Heart left ventricle (tissue), 16 donors: ENCODE measurements around the gene FLVCR2. TPM values are rescaled to one million over a fixed set of nuclear protein-coding genes. Genes with fewer than 3 reads are reported as not detected.

Experiments used
- ATAC-seq, 4 donors: fragments of 200-7000 bp; cut with Tn5 transposase; one replicate each; pipeline ENCODE4 v1.9.1; 2020 to 2022; ENCODE audit warnings: moderate library complexity in 4 of 4, mild to moderate bottlenecking in 3 of 4, moderate number of reproducible peaks in 1 of 4
- DNase-seq, 5 donors: peaks; one replicate each; pipeline ENCODE4 v3.0.0-alpha.2; 2020
- H3K27ac ChIP-seq, 12 donors: fragments of 200-600 bp; sonication (generic) in 4 of 12; one replicate each; pipeline versions ENCODE4 v1.5.0 to v1.8.0; 2016 to 2022; ENCODE audit warnings: mild to moderate bottlenecking in 2 of 12
- H3K27me3 ChIP-seq, 9 donors: fragments of 200-600 bp; sonication (generic) in 2 of 9; one replicate each; pipeline versions ENCODE4 v1.5.1 to v1.8.0; 2016 to 2022; ENCODE audit warnings: mild to moderate bottlenecking in 3 of 9
- H3K36me3 ChIP-seq, 9 donors: fragments of 200-600 bp; sonication (generic) in 2 of 9; one replicate each; pipeline versions ENCODE4 v1.5.0 to v1.8.0; 2018 to 2022; ENCODE audit warnings: mild to moderate bottlenecking in 2 of 9
- H3K4me1 ChIP-seq, 12 donors: fragments of 200-600 bp; sonication (generic) in 4 of 12; one replicate each; pipeline versions ENCODE4 v1.5.0 to v1.8.0; 2016 to 2022; ENCODE audit warnings: mild to moderate bottlenecking in 3 of 12
- H3K4me3 ChIP-seq, 12 donors: fragments of 200-600 bp; sonication (generic) in 4 of 12; one replicate each; pipeline versions ENCODE4 v1.5.0 to v1.8.0; 2017 to 2022; ENCODE audit warnings: mild to moderate bottlenecking in 9 of 12, moderate library complexity in 4 of 12
- H3K9me3 ChIP-seq, 12 donors: fragments of 200-600 bp; sonication (generic) in 4 of 12; one replicate each; pipeline versions ENCODE4 v1.5.0 to v1.8.0; 2016 to 2022; ENCODE audit warnings: mild to moderate bottlenecking in 1 of 12
- POLR2A ChIP-seq, 2 donors: fragments of 450-650 bp; IDR thresholded peaks; one replicate each; pipeline ENCODE4 v1.6.1; 2017; ENCODE audit warnings: antibody characterized with exemption in 2 of 2, mild to moderate bottlenecking in 2 of 2, moderate library complexity in 2 of 2
- WGBS, 4 donors: extraction: QIAGEN DNeasy Blood & Tissue Kit in 2 of 4; methylation state at CpG; one replicate each; pipeline versions ENCODE4 v1.1.5 to v1.1.7; 2013 to 2018; 5-methylcytosine and 5-hydroxymethylcytosine counted together
- intact Hi-C, 10 donors: fragments of 100-400 bp; cut with DNase I; formaldehyde crosslinking; loops; one replicate each; pipeline versions ENCODE4 v1.11.1 to v1.14.2; 2022
- polyA plus RNA-seq, 2 donors: library from polyadenylated mRNA; stranded (reverse); fragments of 200-250 nt; gene quantifications; one replicate each; pipeline ENCODE4 v1.2.3, GENCODE V29; 2013
- total RNA-seq, 9 donors: library from RNA; depleted of rRNA in 2 of 9; stranded (reverse); fragments of >200 nt in 2 of 9; fragmentation: NEBNext Ultra II Directional in 3 of 9; extraction: Animal tissue kit (Norgen Biotek cat#: 25700) in 3 of 9; gene quantifications; one replicate each; pipeline versions ENCODE4 v1.1.0 to v1.2.4, GENCODE V29; 2016 to 2023
- TF ChIP-seq, protein P1 (sequence below), 12 donors: fragments of 200-600 bp; sonication (generic) in 4 of 12; IDR thresholded peaks; one replicate each; pipeline versions ENCODE4 v1.5.0 to v1.8.0; 2018 to 2022; ENCODE audit warnings: antibody characterized with exemption in 12 of 12, mild to moderate bottlenecking in 5 of 12
- donor health status: ischemic (EF 13 %, LVEDD 7.1; RV severe dilation, severe dysfunction).
- donor health status: healthy with polysubstance abuse.
- donor health status: DM: no; HTN: yes; CAD: no.
- donor health status: DM: no; HTN: no; CAD: no.
- donor health status: ischemic (EF 25% LVEDD 6.9; RV normal size, moderate dysfunction).
- donor health status: ischemic (EF 25% LVEDD 5.7; RV mildly dilated, moderate dysfunction).
- donor health status: healthy.
- donor health status: DM: yes; HTN: yes; CAD: no.
- donor health status: ischemic (EF 35%, LVEDD 5.7; RV mildly dilated, moderate dysfunction).
- donor health status: nonischemic (EF 11% LVEDD 7.7; RV severe dilation, severe dysfunction).
- donor health status: DM: yes; HTN: yes; CAD: no.
- donor health status: PGD.
- donor health status: ischemic (EF 29% LVEDD 5.4; RV normal size, mild dysfunction).
- donor health status: nonischemic (EF 23%, LVEDD 6.1; RV moderate dilation, normal function).

The FLVCR2 gene
- total and polyA plus RNA-seq, 11 donors = 0.50 to 11.7 (median 1.6) TPM

GRCh38 chr14:75655235-75655634 is 76.8 kb downstream of the FLVCR2 start:
- 0% methylated on average over 1 of the region's 1 CpG for WGBS, 4 donors

DNA sequence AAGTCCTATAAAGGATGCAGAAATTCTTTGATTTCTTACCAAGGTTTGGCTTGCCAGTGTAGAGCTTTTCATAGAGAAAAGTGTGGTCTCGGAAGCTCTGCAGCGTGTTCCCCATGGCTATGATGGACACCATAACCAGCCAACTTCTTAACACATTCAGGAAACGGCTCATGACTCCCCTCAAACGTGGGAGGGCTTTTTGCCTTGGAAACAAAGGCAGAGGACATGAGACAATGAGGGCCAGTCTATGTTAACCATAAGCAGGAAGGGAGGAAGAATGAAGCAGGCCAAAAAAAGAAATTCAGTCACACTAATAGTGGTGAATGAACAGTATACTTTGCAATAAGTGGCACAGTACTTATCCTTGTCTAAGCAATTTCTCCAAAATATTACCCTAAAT is 78.9 kb downstream of the FLVCR2 start:
- H3K4me1 ChIP-seq = peaks cover 0 to 26% (median 13%) of the 10 kb centered on the region in 12 donors

More at GRCh38 chr14:75655235-75655634, 76.8 kb downstream of the FLVCR2 start:
- H3K4me1 ChIP-seq = peaks cover 0 to 22% (median 6%) of the 10 kb centered on the region in 12 donors
- no peaks in the 10 kb centered on the region for H3K9me3 ChIP-seq
- ATAC-seq (no peak), DNase-seq (no peak)
- intact Hi-C loops = loop anchor here in 3 of 10 donors (2.0 to 10.0 kb wide), 2 partner anchors 76 to 350 kb away; partner anchors contain the start of gene FLVCR2 (in 2 of the 3)
- peaks cover 0 to 68% (median 47%) of the 10 kb centered on the region in 9 donors for H3K36me3 ChIP-seq
- H3K27me3 ChIP-seq = no peaks in the 10 kb centered on the region
- no peak overlapping the region for H3K4me3 ChIP-seq
- no peak overlapping the region for H3K27ac ChIP-seq
- no peak for TF ChIP-seq POLR2A (IDR thresholded peaks at IDR 0.05)
- TF ChIP-seq, protein P1, sequence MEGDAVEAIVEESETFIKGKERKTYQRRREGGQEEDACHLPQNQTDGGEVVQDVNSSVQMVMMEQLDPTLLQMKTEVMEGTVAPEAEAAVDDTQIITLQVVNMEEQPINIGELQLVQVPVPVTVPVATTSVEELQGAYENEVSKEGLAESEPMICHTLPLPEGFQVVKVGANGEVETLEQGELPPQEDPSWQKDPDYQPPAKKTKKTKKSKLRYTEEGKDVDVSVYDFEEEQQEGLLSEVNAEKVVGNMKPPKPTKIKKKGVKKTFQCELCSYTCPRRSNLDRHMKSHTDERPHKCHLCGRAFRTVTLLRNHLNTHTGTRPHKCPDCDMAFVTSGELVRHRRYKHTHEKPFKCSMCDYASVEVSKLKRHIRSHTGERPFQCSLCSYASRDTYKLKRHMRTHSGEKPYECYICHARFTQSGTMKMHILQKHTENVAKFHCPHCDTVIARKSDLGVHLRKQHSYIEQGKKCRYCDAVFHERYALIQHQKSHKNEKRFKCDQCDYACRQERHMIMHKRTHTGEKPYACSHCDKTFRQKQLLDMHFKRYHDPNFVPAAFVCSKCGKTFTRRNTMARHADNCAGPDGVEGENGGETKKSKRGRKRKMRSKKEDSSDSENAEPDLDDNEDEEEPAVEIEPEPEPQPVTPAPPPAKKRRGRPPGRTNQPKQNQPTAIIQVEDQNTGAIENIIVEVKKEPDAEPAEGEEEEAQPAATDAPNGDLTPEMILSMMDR (IDR thresholded peaks at IDR 0.05) = no peak

DNA sequence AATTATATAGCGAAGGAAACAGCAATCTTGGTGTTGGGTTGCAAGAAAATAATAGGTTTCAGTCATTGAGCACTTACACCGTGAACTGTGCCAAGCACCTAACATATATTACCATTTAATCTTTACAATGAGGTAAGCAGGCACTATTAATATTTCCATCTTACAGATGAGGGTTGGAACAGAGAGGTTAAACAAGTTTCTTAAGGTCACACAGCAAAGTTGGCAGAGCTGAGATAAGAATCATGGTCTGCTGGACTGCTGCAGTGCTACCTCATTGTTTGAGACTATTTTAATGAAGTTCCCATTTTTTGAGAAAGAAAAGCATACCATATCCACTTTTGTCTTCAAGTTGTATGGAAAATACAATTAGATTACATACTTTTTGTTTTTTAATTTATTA is 80.5 kb downstream of the FLVCR2 start:
- DNase-seq (no peak), ATAC-seq (no peak)
- WGBS, 4 donors = 96 to 100% (median 99%) methylated on average over 2 of the region's 2 CpGs
- intact Hi-C loops = loop anchor here in 1 of 10 donors (10.0 kb wide), 1 partner anchor 354 kb away; no protein-coding TSS in a partner anchor
- TF ChIP-seq, protein P1 (IDR thresholded peaks at IDR 0.05) = no peak
- TF ChIP-seq POLR2A (IDR thresholded peaks at IDR 0.05) = no peak
- Histone ChIP-seq H3K4me3 (no peak overlapping the region), H3K27ac (no peak overlapping the region), H3K4me1 (peaks cover 0 to 33% (median 14%) of the 10 kb centered on the region in 12 donors), H3K36me3 (peaks cover 0 to 40% (median 26%) of the 10 kb centered on the region in 9 donors), H3K27me3 (no peaks in the 10 kb centered on the region), H3K9me3 (no peaks in the 10 kb centered on the region)

More for the DNA sequence above, 78.9 kb downstream of the FLVCR2 start:
- no peak overlapping the region for H3K4me3 ChIP-seq
- peaks cover 0 to 47% (median 26%) of the 10 kb centered on the region in 9 donors for H3K36me3 ChIP-seq
- intact Hi-C loops = loop anchor here in 1 of 10 donors (10.0 kb wide), 1 partner anchor 353 kb away; no protein-coding TSS in a partner anchor
- TF ChIP-seq POLR2A (IDR thresholded peaks at IDR 0.05) = no peak
- TF ChIP-seq, protein P1 (IDR thresholded peaks at IDR 0.05) = no peak
- no peak for ATAC-seq
- H3K27me3 ChIP-seq = no peaks in the 10 kb centered on the region
- no peaks in the 10 kb centered on the region for H3K9me3 ChIP-seq
- 51 to 68% (median 62%) methylated on average over 4 of the region's 4 CpGs for WGBS, 4 donors
- no peak overlapping the region for H3K27ac ChIP-seq
- DNase-seq = no peak

- WGBS, 4 donors = 20 to 29% (median 27%) methylated on average over 4 of the region's 4 CpGs
- ATAC-seq = no peak
Observed at GRCh38 chr14:75660238-75660629, 81.8 kb downstream of the FLVCR2 start.

More at GRCh38 chr14:75660238-75660629, 81.8 kb downstream of the FLVCR2 start:
- Histone ChIP-seq H3K36me3 (peaks cover 0 to 40% (median 23%) of the 10 kb centered on the region in 9 donors), H3K9me3 (no peaks in the 10 kb centered on the region), H3K27me3 (no peaks in the 10 kb centered on the region), H3K4me1 (peaks cover 0 to 31% (median 14%) of the 10 kb centered on the region in 12 donors), H3K4me3 (peak overlapping the region; percentile 53 to 98 (median 84)), H3K27ac (peak overlapping the region in 11 of 12 donors; percentile 75 to 89 (median 83))
- no peak for DNase-seq
- intact Hi-C loops = loop anchor here in 1 of 10 donors (10.0 kb wide), 1 partner anchor 525 kb away; no protein-coding TSS in a partner anchor
- TF ChIP-seq, protein P1 (IDR thresholded peaks at IDR 0.05) = no peak
- no peak for TF ChIP-seq POLR2A (IDR thresholded peaks at IDR 0.05)
